IMR-90 (cell line): ENCODE results near the gene WDR91. TPM values are rescaled to one million over a fixed set of nuclear protein-coding genes. Genes with fewer than 3 reads are reported as not detected.

Experiments used
- ATAC-seq: fragments of 200-7000 bp; cut with Tn5 transposase; 2 replicates; pipeline ENCODE4 v1.9.1; 2020; ENCODE audit warnings: low read depth, mild to moderate bottlenecking, moderate library complexity
- BruUV-seq: library from RNA; stranded (reverse); fragments of 400-500 nt; replicated peaks from 2 replicates; lab custom pipeline; 2021; lab: Mats Ljungman, UMichigan
- CTCF ChIA-PET: fragments of 300-600 bp; formaldehyde crosslinking; extraction: SDS; loops from one replicate; lab custom pipeline; 2021; ENCODE audit warnings: antibody characterized with exemption; lab: Yijun Ruan, JAX
- POLR2A ChIA-PET: fragments of 300-600 bp; sonication (Branson Sonifier 250); formaldehyde crosslinking; loops from one replicate; lab custom pipeline; 2022; ENCODE audit warnings: antibody characterized with exemption; ENCODE audit not compliant: unreplicated experiment; lab: Charles Lee
- DNase-seq: peaks from one replicate; pipeline ENCODE4 v3.0.0; 2013
- H2AFZ ChIP-seq: replicated peaks from 2 replicates; pipeline ENCODE3; 2013; ENCODE audit warnings: low read length, mild to moderate bottlenecking; ENCODE audit not compliant: poor library complexity
- H2AK5ac ChIP-seq: 2 replicates; pipeline ENCODE4 v1.6.1; 2013; ENCODE audit warnings: low read depth, low read length, inconsistent platforms
- H2AK9ac ChIP-seq: replicated peaks from 2 replicates; pipeline ENCODE3; 2013; ENCODE audit warnings: mild to moderate bottlenecking, low read depth, low read length, moderate library complexity; ENCODE audit not compliant: poor library complexity
- H2BK120ac ChIP-seq: 2 replicates; pipeline ENCODE4 v1.6.1; 2013; ENCODE audit warnings: low read depth, low read length, inconsistent platforms
- H2BK15ac ChIP-seq: 3 replicates; pipeline ENCODE4 v1.6.1; 2013; ENCODE audit warnings: low read depth, low read length, inconsistent platforms
- H2BK20ac ChIP-seq: 2 replicates; pipeline ENCODE4 v1.6.1; 2013; ENCODE audit warnings: low read depth, mild to moderate bottlenecking, inconsistent platforms, low read length, moderate library complexity
- H2BK5ac ChIP-seq: 2 replicates; pipeline ENCODE4 v1.6.1; 2013; ENCODE audit warnings: mild to moderate bottlenecking, low read depth, low read length, inconsistent platforms; ENCODE audit not compliant: poor library complexity, severe bottlenecking
- H3K14ac ChIP-seq: replicated peaks from 2 replicates; pipeline ENCODE4 v1.6.1; 2013; ENCODE audit warnings: low read depth, low read length, inconsistent platforms
- H3K18ac ChIP-seq: 2 replicates; pipeline ENCODE4 v1.6.1; 2013; ENCODE audit warnings: low read depth, low read length, control low read depth
- H3K23ac ChIP-seq: 2 replicates; pipeline ENCODE4 v1.6.1; 2013; ENCODE audit warnings: low read depth, low read length, inconsistent platforms
- H3K27ac ChIP-seq: 2 replicates; pipeline ENCODE4 v1.5.1; 2013; ENCODE audit warnings: mild to moderate bottlenecking, control low read depth, low read length; ENCODE audit not compliant: insufficient read depth
- H3K27me3 ChIP-seq: 2 replicates; pipeline ENCODE4 v1.6.1; 2013; ENCODE audit warnings: low read length; ENCODE audit not compliant: control insufficient read depth, insufficient read depth
- H3K36me3 ChIP-seq: 2 replicates; pipeline ENCODE4 v1.6.1; 2013; ENCODE audit warnings: low read length, mixed read lengths; ENCODE audit not compliant: control insufficient read depth, insufficient read depth
- H3K4ac ChIP-seq: 2 replicates; pipeline ENCODE4 v1.6.1; 2013; ENCODE audit warnings: low read depth, low read length, inconsistent platforms
- H3K4me1 ChIP-seq: 2 replicates; pipeline ENCODE4 v1.6.1; 2013; ENCODE audit warnings: low read length, mixed read lengths; ENCODE audit not compliant: control insufficient read depth, insufficient read depth
- H3K4me2 ChIP-seq: 2 replicates; pipeline ENCODE4 v1.6.1; 2013; ENCODE audit warnings: low read depth, mild to moderate bottlenecking, control low read depth, low read length, moderate library complexity
- H3K4me3 ChIP-seq: 2 replicates; pipeline ENCODE4 v1.5.1; 2013; ENCODE audit warnings: low read depth, mild to moderate bottlenecking, control low read depth, low read length, moderate library complexity; ENCODE audit not compliant: insufficient read depth
- H3K56ac ChIP-seq: 2 replicates; pipeline ENCODE4 v1.6.1; 2013; ENCODE audit warnings: low read length, inconsistent platforms; ENCODE audit not compliant: insufficient read depth; ENCODE audit errors: extremely low read depth
- H3K79me1 ChIP-seq, 2 experiments: 2 replicates each; pipeline ENCODE4 v1.6.1; 2013; ENCODE audit warnings: low read length in 2 of 2, inconsistent platforms in 1 of 2, low read depth in 1 of 2
- H3K9ac ChIP-seq: 2 replicates; pipeline ENCODE4 v1.6.1; 2013; ENCODE audit warnings: low read depth, low read length, control low read depth
- H3K9me1 ChIP-seq: 2 replicates; pipeline ENCODE4 v1.6.1; 2013; ENCODE audit warnings: low read length, inconsistent platforms; ENCODE audit not compliant: insufficient read depth
- H3K9me3 ChIP-seq: 2 replicates; pipeline ENCODE4 v1.6.1; 2013; ENCODE audit warnings: low read length; ENCODE audit not compliant: control insufficient read depth, insufficient read depth
- H4K20me1 ChIP-seq: 2 replicates; pipeline ENCODE4 v1.6.1; 2013; ENCODE audit warnings: low read length, inconsistent platforms; ENCODE audit not compliant: insufficient read depth
- H4K5ac ChIP-seq: 2 replicates; pipeline ENCODE4 v1.6.1; 2013; ENCODE audit warnings: mild to moderate bottlenecking, low read depth, low read length, control low read depth
- H4K8ac ChIP-seq, 2 experiments: 2 replicates each; pipeline ENCODE4 v1.6.1; 2013; ENCODE audit warnings: low read depth in 2 of 2, low read length in 2 of 2, control low read depth in 1 of 2, inconsistent platforms in 1 of 2
- H4K91ac ChIP-seq: 2 replicates; pipeline ENCODE4 v1.6.1; 2013; ENCODE audit warnings: low read depth, low read length, inconsistent platforms; ENCODE audit not compliant: insufficient read depth
- BHLHE40 ChIP-seq: fragments of 150-350 bp; IDR thresholded peaks from 2 replicates; pipeline ENCODE4 v1.6.1; 2016; ENCODE audit warnings: mild to moderate bottlenecking, low read depth, low read length
- CEBPB ChIP-seq: IDR thresholded peaks from 2 replicates; pipeline ENCODE4 v1.6.1; 2012; ENCODE audit warnings: low read depth, low read length, improper control_type of control experiment
- CHD1 ChIP-seq: IDR thresholded peaks from 2 replicates; pipeline ENCODE4 v1.6.1; 2012; ENCODE audit warnings: low read depth, low read length, improper control_type of control experiment
- FOS ChIP-seq: fragments of 150-350 bp; IDR thresholded peaks from 2 replicates; pipeline ENCODE4 v1.6.1; 2016; ENCODE audit warnings: low read depth, low read length
- MAFK ChIP-seq: IDR thresholded peaks from 2 replicates; pipeline ENCODE4 v1.6.1; 2012; ENCODE audit warnings: low read depth, low read length, improper control_type of control experiment
- MAZ ChIP-seq: IDR thresholded peaks from 2 replicates; pipeline ENCODE4 v1.6.1; 2012; ENCODE audit warnings: low read depth, mild to moderate bottlenecking, low read length, improper control_type of control experiment, moderate library complexity, borderline replicate concordance
- MXI1 ChIP-seq: IDR thresholded peaks from 2 replicates; pipeline ENCODE4 v1.6.1; 2012; ENCODE audit warnings: low read depth, mild to moderate bottlenecking, low read length, moderate library complexity, borderline replicate concordance
- NFE2L2 ChIP-seq: fragments of 150-350 bp; IDR thresholded peaks from 2 replicates; pipeline ENCODE4 v1.6.1; 2016; ENCODE audit warnings: low read depth, mild to moderate bottlenecking, low read length
- POLR2A ChIP-seq: IDR thresholded peaks from 2 replicates; pipeline ENCODE4 v1.6.1; 2012; ENCODE audit warnings: mild to moderate bottlenecking, low read depth, low read length
- RAD21 ChIP-seq: IDR thresholded peaks from 2 replicates; pipeline ENCODE4 v1.6.1; 2012; ENCODE audit warnings: low read length, improper control_type of control experiment
- RCOR1 ChIP-seq: IDR thresholded peaks from 2 replicates; pipeline ENCODE4 v1.6.1; 2012; ENCODE audit warnings: mild to moderate bottlenecking, low read length, improper control_type of control experiment; ENCODE audit not compliant: insufficient replicate concordance
- RFX5 ChIP-seq: IDR thresholded peaks from 2 replicates; pipeline ENCODE4 v1.8.0; 2012; ENCODE audit warnings: low read depth, mild to moderate bottlenecking, low read length, moderate library complexity
- SMC3 ChIP-seq: fragments of 150-350 bp; IDR thresholded peaks from 2 replicates; pipeline ENCODE4 v1.6.1; 2016; ENCODE audit warnings: low read depth, mild to moderate bottlenecking, antibody characterized with exemption, low read length, moderate library complexity
- WGBS, 2 experiments: methylation state at CpG; one replicate each; pipeline versions ENCODE4 v1.1.5 to v1.1.7; 2013; ENCODE audit warnings: missing lambda C conversion rate in 2 of 2; ENCODE audit not compliant: insufficient read length in 1 of 2; ENCODE audit errors: extremely low coverage in 2 of 2; 5-methylcytosine and 5-hydroxymethylcytosine counted together
- dilution Hi-C: fragments of 300-500 bp; cut with HindIII; formaldehyde crosslinking; loops from one replicate; pipeline ENCODE4 v1.14.3; 2018; ENCODE audit warnings: low sequenced_read_pairs; ENCODE audit not compliant: unreplicated experiment
- in situ Hi-C: fragments of 300-500 bp; cut with MboI; formaldehyde crosslinking; loops from 3 replicates; pipeline ENCODE4 v1.14.3; 2019; ENCODE audit warnings: low sequenced_read_pairs, inconsistent platforms, mixed read lengths
- intact Hi-C: fragments of 100-400 bp; cut with micrococcal nuclease; formaldehyde crosslinking; loops from 2 replicates; pipeline ENCODE4 v1.10.0; 2022
- polyA plus RNA-seq, 3 experiments: library from polyadenylated mRNA; depleted of rRNA; stranded (reverse); fragments of >200 nt; gene quantifications; 2 replicates each; pipeline ENCODE4 v1.2.3, GENCODE V29; 2012; ENCODE audit warnings: low replicate concordance in 1 of 3
- total RNA-seq: library from RNA; depleted of rRNA; stranded (reverse); fragments of >200 nt; gene quantifications from 2 replicates; pipeline ENCODE4 v1.2.3, GENCODE V29; 2012
- TF ChIP-seq, protein P1 (sequence below): fragments of 150-350 bp; IDR thresholded peaks from 2 replicates; pipeline ENCODE4 v1.6.1; 2016; ENCODE audit warnings: low read depth, mild to moderate bottlenecking, low read length, moderate library complexity, borderline replicate concordance
- TF ChIP-seq, protein P2 (sequence below): fragments of 150-350 bp; IDR thresholded peaks from 2 replicates; pipeline ENCODE4 v1.6.1; 2017; ENCODE audit warnings: mild to moderate bottlenecking, antibody characterized with exemption, low read length, low read depth
- TF ChIP-seq, protein P3 (sequence below): conservative IDR thresholded peaks from 2 replicates; pipeline ENCODE4 v1.5.1; 2012; ENCODE audit warnings: mild to moderate bottlenecking, low read depth, low read length, improper control_type of control experiment

WDR91 gene
- total and polyA plus RNA-seq, 2 of the 4 experiments (the other 2 are of a cell fraction) = 5.2 to 10.3 TPM

DNA sequence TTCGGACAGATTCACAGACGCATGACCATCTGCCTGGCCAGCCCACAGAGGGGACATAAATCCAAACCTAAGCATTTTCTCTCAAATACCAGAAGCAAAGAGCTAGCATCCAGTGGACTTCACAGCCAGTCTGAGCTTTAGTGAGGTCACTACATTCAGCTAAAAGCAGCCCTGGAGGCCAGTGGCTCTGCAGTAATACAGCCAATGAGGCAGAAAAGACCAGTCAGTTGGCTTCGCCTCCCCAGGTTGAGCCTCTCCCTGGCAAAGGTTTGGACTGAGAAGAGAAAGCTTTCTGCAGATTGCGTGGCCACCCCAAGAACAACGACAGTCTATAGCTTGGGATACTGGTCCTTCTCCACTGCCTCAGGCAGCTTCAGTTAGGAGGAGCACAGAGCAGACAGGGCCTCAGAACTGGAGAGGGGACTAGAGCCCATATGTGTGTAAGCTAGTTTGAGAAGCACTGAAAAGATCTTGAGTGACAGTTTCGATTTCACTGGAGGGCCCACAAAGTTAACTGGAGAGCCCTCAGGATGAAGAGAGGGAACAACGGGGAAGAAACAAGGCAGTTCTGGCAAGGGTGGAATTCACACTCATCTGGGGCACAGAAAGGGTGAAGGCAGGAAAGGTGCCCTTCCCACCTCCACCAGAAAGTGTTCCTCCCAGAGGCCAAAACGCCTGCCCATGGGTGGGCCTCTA is 3.8 kb downstream of the WDR91 start:
- in situ Hi-C loops = no loop called here
- Histone ChIP-seq H3K4me1 (peaks cover 8% of the 10 kb centered on the region; the same call in 1 of the 2 replicates), H3K9me1 (peaks cover 20% of the 10 kb centered on the region), H4K5ac (no peak overlapping the region), H4K8ac (no peak overlapping the region), H3K56ac (no peak overlapping the region), H2AK5ac (no peak overlapping the region), H3K79me1 (peaks cover 8 to 40% of the 10 kb centered on the region in 2 experiments; a peak in 3 of 4 replicates), H3K4ac (no peak overlapping the region), H3K18ac (no peak overlapping the region), H3K36me3 (peaks cover 5% of the 10 kb centered on the region), H2BK5ac (no peak overlapping the region), H2BK120ac (no peak overlapping the region), H4K20me1 (no peaks in the 10 kb centered on the region), H3K9me3 (no peaks in the 10 kb centered on the region), H3K23ac (no peak overlapping the region), H3K14ac (no peak overlapping the region), H3K27me3 (no peaks in the 10 kb centered on the region), H3K4me2 (no peak overlapping the region), H2BK15ac (no peak overlapping the region), H2AFZ (no peak overlapping the region), H3K9ac (no peak overlapping the region), H3K27ac (no peak overlapping the region), H4K91ac (peak overlapping the region; percentile 35; the same call in 1 of the 2 replicates), H2BK20ac (no peak overlapping the region), H3K4me3 (no peak overlapping the region), H2AK9ac (peak overlapping the region; percentile 28)
- ChIA-PET POLR2A (no interaction called here), CTCF (no interaction called here)
- no peak for TF ChIP-seq FOS
- TF ChIP-seq CHD1 = no peak
- no peak for TF ChIP-seq RFX5
- TF ChIP-seq BHLHE40 = no peak
- no peak for TF ChIP-seq MAZ
- no peak for TF ChIP-seq MXI1
- TF ChIP-seq CEBPB = no peak
- TF ChIP-seq, protein P1, sequence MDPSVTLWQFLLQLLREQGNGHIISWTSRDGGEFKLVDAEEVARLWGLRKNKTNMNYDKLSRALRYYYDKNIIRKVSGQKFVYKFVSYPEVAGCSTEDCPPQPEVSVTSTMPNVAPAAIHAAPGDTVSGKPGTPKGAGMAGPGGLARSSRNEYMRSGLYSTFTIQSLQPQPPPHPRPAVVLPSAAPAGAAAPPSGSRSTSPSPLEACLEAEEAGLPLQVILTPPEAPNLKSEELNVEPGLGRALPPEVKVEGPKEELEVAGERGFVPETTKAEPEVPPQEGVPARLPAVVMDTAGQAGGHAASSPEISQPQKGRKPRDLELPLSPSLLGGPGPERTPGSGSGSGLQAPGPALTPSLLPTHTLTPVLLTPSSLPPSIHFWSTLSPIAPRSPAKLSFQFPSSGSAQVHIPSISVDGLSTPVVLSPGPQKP = no peak
- no peak for TF ChIP-seq RAD21
- no peak for TF ChIP-seq RCOR1
- TF ChIP-seq, protein P2, sequence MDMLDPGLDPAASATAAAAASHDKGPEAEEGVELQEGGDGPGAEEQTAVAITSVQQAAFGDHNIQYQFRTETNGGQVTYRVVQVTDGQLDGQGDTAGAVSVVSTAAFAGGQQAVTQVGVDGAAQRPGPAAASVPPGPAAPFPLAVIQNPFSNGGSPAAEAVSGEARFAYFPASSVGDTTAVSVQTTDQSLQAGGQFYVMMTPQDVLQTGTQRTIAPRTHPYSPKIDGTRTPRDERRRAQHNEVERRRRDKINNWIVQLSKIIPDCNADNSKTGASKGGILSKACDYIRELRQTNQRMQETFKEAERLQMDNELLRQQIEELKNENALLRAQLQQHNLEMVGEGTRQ = no peak
- no peak for TF ChIP-seq POLR2A
- no peak for TF ChIP-seq MAFK
- TF ChIP-seq SMC3 = no peak
- TF ChIP-seq NFE2L2 = no peak
- TF ChIP-seq, protein P3, sequence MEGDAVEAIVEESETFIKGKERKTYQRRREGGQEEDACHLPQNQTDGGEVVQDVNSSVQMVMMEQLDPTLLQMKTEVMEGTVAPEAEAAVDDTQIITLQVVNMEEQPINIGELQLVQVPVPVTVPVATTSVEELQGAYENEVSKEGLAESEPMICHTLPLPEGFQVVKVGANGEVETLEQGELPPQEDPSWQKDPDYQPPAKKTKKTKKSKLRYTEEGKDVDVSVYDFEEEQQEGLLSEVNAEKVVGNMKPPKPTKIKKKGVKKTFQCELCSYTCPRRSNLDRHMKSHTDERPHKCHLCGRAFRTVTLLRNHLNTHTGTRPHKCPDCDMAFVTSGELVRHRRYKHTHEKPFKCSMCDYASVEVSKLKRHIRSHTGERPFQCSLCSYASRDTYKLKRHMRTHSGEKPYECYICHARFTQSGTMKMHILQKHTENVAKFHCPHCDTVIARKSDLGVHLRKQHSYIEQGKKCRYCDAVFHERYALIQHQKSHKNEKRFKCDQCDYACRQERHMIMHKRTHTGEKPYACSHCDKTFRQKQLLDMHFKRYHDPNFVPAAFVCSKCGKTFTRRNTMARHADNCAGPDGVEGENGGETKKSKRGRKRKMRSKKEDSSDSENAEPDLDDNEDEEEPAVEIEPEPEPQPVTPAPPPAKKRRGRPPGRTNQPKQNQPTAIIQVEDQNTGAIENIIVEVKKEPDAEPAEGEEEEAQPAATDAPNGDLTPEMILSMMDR = no peak
- no peak for DNase-seq
- BruUV-seq = no TSS peak
- dilution Hi-C loops = no loop called here
- WGBS, 2 experiments = 95% methylated on average over 4 of the region's 8 CpGs; no CpG with 5 or more reads in 1 of the 2 experiments
- no peak for ATAC-seq
- intact Hi-C loops = no loop called here
